SJSA1 (cell line): ENCODE results near the gene GRK4. TPM values are rescaled to one million over a fixed set of nuclear protein-coding genes. Genes with fewer than 3 reads are reported as not detected.
"Not testable (repeated sequence)": the region's sequence is repeated elsewhere in the genome, so short reads cannot be mapped to it uniquely, and the experiment has no call there.

Experiments
- DNase-seq, 2 experiments: peaks; one replicate each; pipeline ENCODE4 v3.0.0-alpha.2; 2015 to 2020; ENCODE audit warnings: low spot score in 2 of 2, low read depth in 1 of 2
- H3K27ac ChIP-seq: fragments of 250-450 bp; sonication (Bioruptor Pico); 2 replicates; pipeline ENCODE4 v1.5.1; 2020; ENCODE audit warnings: mild to moderate bottlenecking, moderate library complexity
- H3K27me3 ChIP-seq: fragments of 250-450 bp; sonication (Bioruptor Pico); replicated peaks from 2 replicates; pipeline ENCODE4 v1.5.1; 2020; ENCODE audit warnings: mild to moderate bottlenecking, moderate library complexity
- H3K36me3 ChIP-seq: fragments of 250-450 bp; sonication (Bioruptor Pico); 2 replicates; pipeline ENCODE4 v1.5.1; 2020; ENCODE audit warnings: mild to moderate bottlenecking
- H3K4me1 ChIP-seq: fragments of 250-450 bp; sonication (Bioruptor Pico); replicated peaks from 2 replicates; pipeline ENCODE4 v1.6.1; 2021; ENCODE audit warnings: mild to moderate bottlenecking
- H3K4me3 ChIP-seq: fragments of 250-450 bp; sonication (Bioruptor Pico); 2 replicates; pipeline ENCODE4 v1.5.1; 2020; ENCODE audit warnings: mild to moderate bottlenecking
- H3K9me3 ChIP-seq: fragments of 250-450 bp; sonication (Bioruptor Pico); replicated peaks from 2 replicates; pipeline ENCODE4 v1.5.1; 2020; ENCODE audit warnings: mild to moderate bottlenecking
- total RNA-seq: library from RNA; depleted of rRNA; stranded (reverse); fragments of >200 nt; shearing (Covaris generic); gene quantifications from 2 replicates; pipeline ENCODE4 v1.2.3, GENCODE V29; 2014

The GRK4 gene
- total RNA-seq, 1 experiment from 2014 or later = 1.7 TPM

GRCh38 chr4:2977211-2978088 is 14.1 kb downstream of the GRK4 start:
- H3K27me3 ChIP-seq = no peaks in the 10 kb centered on the region
- peaks cover 9% of the 10 kb centered on the region for H3K4me1 ChIP-seq
- no peak overlapping the region for H3K4me3 ChIP-seq
- DNase-seq = peak in 1 of 2 experiments; percentile 48
- H3K9me3 ChIP-seq = no peaks in the 10 kb centered on the region
- peak overlapping the region; percentile 34; the same call in 1 of the 2 replicates for H3K27ac ChIP-seq
- no peaks in the 10 kb centered on the region for H3K36me3 ChIP-seq

DNA sequence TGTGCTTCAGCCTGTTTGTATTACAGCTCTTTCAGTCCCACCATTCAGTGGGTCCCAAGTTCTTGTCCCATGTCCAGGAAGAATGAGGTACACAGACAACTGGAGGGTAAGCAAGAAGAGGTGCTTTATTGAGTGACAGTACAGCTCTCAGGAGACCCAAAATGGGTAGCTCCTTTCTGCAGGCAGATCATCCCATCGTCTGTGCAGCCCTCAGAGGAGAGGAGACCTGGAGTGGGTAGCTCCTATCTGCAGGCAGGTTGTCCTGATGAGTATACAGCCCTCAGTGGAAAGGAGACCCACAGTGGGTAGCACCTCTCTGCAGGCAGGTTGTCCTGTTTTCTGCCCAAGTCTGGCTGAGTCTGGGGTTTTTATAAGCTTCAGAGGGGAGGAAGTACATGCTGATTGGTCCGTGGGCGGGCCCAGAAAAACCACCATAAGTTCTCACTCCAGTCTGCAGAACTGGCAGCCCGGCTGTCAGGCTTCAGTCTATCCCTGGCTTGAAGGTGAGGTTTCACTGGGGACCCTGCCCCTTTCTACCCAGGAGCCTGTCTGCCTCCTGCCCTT is 18.0 kb downstream of the GRK4 start:
- no peak overlapping the region for H3K27ac ChIP-seq
- DNase-seq = no peak
- H3K27me3 ChIP-seq = no peaks in the 10 kb centered on the region
- H3K4me1 ChIP-seq = peaks cover 9% of the 10 kb centered on the region
- no peak overlapping the region for H3K4me3 ChIP-seq
- H3K9me3 ChIP-seq = no peaks in the 10 kb centered on the region
- H3K36me3 ChIP-seq = no peaks in the 10 kb centered on the region

DNA sequence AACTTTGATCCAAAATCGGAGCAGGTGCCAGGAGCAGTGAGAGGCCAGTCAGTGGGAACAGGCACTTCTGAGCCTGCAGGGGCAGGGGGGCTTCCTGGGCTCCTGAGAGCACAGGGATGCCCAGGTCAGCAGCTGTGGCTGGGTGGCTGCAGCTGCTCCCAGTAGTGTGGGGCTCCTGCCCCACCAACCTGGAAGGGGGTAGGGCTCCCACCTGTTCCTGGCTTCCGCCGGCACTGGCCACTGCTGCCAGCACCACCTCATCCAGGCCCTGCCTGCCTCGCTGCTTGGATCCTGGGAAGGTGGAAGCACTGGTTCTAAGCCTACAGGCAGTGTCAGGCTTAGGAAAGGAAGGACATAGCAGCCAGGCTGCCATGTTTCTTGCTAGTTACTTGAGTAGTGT is 18.6 kb downstream of the GRK4 start:
- peaks cover 9% of the 10 kb centered on the region for H3K4me1 ChIP-seq
- H3K9me3 ChIP-seq = no peaks in the 10 kb centered on the region
- no peak for DNase-seq
- no peak overlapping the region for H3K4me3 ChIP-seq
- no peaks in the 10 kb centered on the region for H3K27me3 ChIP-seq
- H3K36me3 ChIP-seq = no peaks in the 10 kb centered on the region
- H3K27ac ChIP-seq = no peak overlapping the region

DNA sequence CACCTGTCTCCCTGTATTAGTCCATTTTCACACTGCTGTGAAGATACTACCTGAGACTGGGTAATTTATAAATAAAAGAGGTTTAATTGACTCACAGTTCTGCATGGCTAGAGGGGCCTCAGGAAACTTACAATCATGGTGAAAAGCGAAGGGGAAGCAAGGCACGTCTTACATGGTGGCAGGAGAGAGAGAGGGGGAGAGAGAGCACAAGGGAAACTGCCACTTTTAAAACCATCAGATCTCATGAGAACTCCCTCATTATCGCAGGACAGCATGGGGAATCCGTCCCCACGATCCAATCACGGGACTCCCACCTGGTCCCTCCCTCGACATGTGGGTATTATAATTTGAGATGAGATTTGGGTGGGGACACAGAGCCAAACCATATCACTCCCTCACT is 20.3 kb downstream of the GRK4 start:
- not testable (repeated sequence) for H3K4me1 ChIP-seq, DNase-seq, H3K4me3 ChIP-seq, H3K9me3 ChIP-seq, H3K27me3 ChIP-seq, H3K36me3 ChIP-seq, H3K27ac ChIP-seq

DNA sequence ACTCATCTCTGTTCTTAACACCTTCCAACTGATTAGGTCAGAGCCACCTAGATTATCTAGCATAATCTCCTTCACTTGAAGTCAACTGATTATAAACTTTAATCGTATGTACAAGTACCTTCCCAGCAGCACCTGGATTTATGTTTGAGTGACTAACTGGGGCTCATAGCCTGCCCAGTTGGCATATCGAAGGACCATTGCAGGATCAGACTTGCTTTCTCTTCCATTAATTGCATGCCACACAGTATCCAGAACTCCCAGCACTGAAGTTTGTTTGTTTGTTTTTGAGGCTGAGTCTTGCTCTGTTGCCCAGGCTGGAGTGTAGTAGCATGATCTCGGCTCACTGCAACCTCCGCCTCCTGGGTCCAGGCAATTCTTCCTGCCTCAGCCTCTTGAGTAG is 27.9 kb downstream of the GRK4 start:
- Histone ChIP-seq H3K4me1 (no peaks in the 10 kb centered on the region), H3K4me3 (no peak overlapping the region), H3K27me3 (no peaks in the 10 kb centered on the region), H3K27ac (no peak overlapping the region), H3K36me3 (no peaks in the 10 kb centered on the region), H3K9me3 (no peaks in the 10 kb centered on the region)
- DNase-seq = no peak

DNA sequence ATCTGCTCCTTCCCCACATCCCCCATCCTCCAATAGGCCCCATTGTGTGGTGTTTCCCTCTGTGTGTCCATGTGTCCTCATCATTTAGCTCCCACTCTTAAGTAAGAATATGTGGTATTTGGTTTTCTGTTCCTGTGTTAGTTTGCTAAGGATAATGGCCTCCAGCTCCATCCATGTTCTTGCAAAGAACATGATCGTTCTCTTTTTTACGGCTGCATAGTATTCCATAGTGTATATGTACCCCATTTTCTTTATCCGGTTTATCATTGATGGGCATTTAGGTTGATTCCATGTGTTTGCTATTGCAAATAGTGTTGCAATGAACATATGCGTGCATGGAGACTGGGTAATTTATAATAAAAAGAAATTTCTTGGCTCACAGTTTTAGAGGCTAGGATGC is 31.5 kb downstream of the GRK4 start:
- H3K36me3 ChIP-seq = no peaks in the 10 kb centered on the region
- no peaks in the 10 kb centered on the region for H3K4me1 ChIP-seq
- no peaks in the 10 kb centered on the region for H3K27me3 ChIP-seq
- H3K9me3 ChIP-seq = no peaks in the 10 kb centered on the region
- no peak overlapping the region for H3K4me3 ChIP-seq
- DNase-seq = no peak
- no peak overlapping the region for H3K27ac ChIP-seq

- H3K9me3 ChIP-seq = no peaks in the 10 kb centered on the region
- H3K27me3 ChIP-seq = no peaks in the 10 kb centered on the region
- DNase-seq = no peak
- no peak overlapping the region for H3K27ac ChIP-seq
- H3K4me1 ChIP-seq = no peaks in the 10 kb centered on the region
- H3K4me3 ChIP-seq = no peak overlapping the region
- no peaks in the 10 kb centered on the region for H3K36me3 ChIP-seq
These were observed 32.3 kb downstream of the GRK4 start for GRCh38 chr4:2995546-2996265.

- H3K27ac ChIP-seq = no peak overlapping the region
- no peaks in the 10 kb centered on the region for H3K9me3 ChIP-seq
- DNase-seq = no peak
- no peaks in the 10 kb centered on the region for H3K4me1 ChIP-seq
- no peaks in the 10 kb centered on the region for H3K27me3 ChIP-seq
- H3K36me3 ChIP-seq = no peaks in the 10 kb centered on the region
- no peak overlapping the region for H3K4me3 ChIP-seq
These were observed 33.0 kb downstream of the GRK4 start for GRCh38 chr4:2996415-2996814.

DNA sequence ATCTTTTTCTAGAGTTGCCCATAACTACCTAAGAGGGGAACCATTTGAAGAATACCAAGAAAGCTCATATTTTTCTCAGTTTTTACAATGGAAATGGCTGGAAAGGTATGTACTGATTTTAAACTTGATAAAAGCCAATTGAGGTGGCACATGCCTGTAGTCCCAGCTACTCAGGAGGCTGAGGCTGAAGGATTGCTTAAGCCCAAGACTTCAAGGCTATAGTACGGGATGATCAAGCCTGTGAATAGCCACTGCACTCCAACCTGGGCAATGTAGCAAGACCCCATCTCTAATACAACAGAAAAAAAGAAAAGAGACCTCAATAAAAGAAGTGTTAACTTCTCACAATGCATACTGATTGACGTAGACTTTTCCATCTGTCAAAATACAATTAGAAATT is 44.4 kb downstream of the GRK4 start:
- Histone ChIP-seq H3K27me3 (no peaks in the 10 kb centered on the region), H3K4me1 (no peaks in the 10 kb centered on the region), H3K27ac (no peak overlapping the region), H3K9me3 (no peaks in the 10 kb centered on the region), H3K4me3 (no peak overlapping the region), H3K36me3 (no peaks in the 10 kb centered on the region)
- DNase-seq = no peak

DNA sequence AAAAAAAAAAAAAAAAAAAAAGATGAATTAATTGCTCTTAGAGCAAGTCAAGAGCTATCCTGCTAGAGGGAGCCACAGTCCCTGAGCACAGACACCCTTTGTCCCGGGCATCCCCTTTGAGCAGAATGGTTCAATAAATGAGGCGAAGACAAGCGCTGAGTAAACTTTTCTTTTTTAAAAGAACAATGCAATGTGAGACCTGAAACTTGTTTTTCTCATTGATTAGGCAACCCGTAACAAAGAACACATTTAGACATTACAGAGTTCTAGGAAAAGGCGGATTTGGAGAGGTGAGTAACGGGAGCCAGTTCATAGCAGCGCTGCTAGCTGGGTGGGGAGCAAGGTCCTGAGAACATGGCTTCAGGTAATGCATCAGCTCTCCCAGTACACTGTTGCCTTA is 46.1 kb downstream of the GRK4 start:
- H3K4me1 ChIP-seq = no peaks in the 10 kb centered on the region
- H3K27me3 ChIP-seq = no peaks in the 10 kb centered on the region
- no peak overlapping the region for H3K27ac ChIP-seq
- no peak for DNase-seq
- H3K4me3 ChIP-seq = no peak overlapping the region
- H3K36me3 ChIP-seq = no peaks in the 10 kb centered on the region
- H3K9me3 ChIP-seq = no peaks in the 10 kb centered on the region

DNA sequence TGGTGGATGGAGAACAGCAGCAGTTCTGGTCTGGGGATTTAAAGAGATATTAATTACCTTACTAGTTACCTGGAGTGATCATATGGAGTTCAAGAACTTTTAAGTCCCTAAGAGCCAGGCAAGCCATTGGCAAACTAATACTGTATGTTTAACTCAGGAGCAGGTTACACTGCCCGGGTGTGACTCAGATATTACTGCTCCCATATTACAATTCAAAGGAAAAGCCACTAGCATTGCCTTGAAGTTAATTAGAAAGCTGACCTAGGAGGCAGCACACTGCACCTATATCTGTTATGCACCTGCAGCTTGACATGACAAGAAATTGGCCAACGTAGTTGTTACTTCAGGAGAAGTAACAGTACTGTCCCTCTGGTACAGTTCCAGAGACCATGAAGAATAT is 47.2 kb downstream of the GRK4 start:
- H3K27me3 ChIP-seq = no peaks in the 10 kb centered on the region
- no peak for DNase-seq
- no peak overlapping the region for H3K27ac ChIP-seq
- no peaks in the 10 kb centered on the region for H3K36me3 ChIP-seq
- no peaks in the 10 kb centered on the region for H3K9me3 ChIP-seq
- H3K4me3 ChIP-seq = no peak overlapping the region
- no peaks in the 10 kb centered on the region for H3K4me1 ChIP-seq

- H3K4me3 ChIP-seq = no peak overlapping the region
- H3K27ac ChIP-seq = no peak overlapping the region
- no peaks in the 10 kb centered on the region for H3K9me3 ChIP-seq
- no peak for DNase-seq
- no peaks in the 10 kb centered on the region for H3K36me3 ChIP-seq
- no peaks in the 10 kb centered on the region for H3K27me3 ChIP-seq
- no peaks in the 10 kb centered on the region for H3K4me1 ChIP-seq
These were observed 47.6 kb downstream of the GRK4 start for GRCh38 chr4:3010998-3011397.

- Histone ChIP-seq H3K4me3 (no peak overlapping the region), H3K9me3 (no peaks in the 10 kb centered on the region), H3K27ac (no peak overlapping the region), H3K4me1 (no peaks in the 10 kb centered on the region), H3K36me3 (no peaks in the 10 kb centered on the region), H3K27me3 (no peaks in the 10 kb centered on the region)
- no peak for DNase-seq
These were observed 48.3 kb downstream of the GRK4 start for GRCh38 chr4:3011456-3012220.
